ENCODE measurements around the gene MTARC2.

DNA sequence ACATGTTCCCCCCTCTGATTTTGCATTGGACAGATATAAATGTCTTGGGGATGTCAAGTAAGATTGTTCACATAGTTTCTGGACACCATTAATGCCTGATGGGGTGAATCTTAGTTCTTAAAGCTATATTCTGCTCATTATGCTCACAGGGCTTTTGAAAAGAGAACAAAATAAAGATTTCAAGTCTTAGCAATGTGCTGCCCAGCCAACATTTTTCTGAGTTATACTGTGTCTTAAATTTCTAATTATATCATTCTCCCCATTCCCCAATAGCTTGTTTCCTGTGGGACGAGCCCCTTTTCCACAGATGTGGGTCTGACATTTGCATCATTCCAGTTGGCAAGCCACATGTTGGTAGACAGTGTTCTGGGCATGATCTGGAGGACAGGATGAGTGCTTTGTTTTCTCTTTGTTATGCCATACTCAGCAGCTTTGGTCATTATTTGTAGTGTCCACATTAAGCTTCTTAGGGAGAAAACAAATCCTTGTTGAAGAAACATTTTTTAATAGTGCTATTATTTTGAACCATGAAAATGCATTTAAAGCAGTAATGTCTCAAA, 71.4 kb downstream of the MTARC2 start:
- TF ChIP-seq, protein P1, sequence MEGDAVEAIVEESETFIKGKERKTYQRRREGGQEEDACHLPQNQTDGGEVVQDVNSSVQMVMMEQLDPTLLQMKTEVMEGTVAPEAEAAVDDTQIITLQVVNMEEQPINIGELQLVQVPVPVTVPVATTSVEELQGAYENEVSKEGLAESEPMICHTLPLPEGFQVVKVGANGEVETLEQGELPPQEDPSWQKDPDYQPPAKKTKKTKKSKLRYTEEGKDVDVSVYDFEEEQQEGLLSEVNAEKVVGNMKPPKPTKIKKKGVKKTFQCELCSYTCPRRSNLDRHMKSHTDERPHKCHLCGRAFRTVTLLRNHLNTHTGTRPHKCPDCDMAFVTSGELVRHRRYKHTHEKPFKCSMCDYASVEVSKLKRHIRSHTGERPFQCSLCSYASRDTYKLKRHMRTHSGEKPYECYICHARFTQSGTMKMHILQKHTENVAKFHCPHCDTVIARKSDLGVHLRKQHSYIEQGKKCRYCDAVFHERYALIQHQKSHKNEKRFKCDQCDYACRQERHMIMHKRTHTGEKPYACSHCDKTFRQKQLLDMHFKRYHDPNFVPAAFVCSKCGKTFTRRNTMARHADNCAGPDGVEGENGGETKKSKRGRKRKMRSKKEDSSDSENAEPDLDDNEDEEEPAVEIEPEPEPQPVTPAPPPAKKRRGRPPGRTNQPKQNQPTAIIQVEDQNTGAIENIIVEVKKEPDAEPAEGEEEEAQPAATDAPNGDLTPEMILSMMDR (IDR thresholded peaks at IDR 0.05; ENCODE audit: poor library complexity, severe bottlenecking), result no peak
- TF ChIP-seq POLR2AphosphoS5 (IDR thresholded peaks at IDR 0.05) (no peak), EP300 (conservative IDR thresholded peaks at IDR 0.05; ENCODE audit: poor library complexity, severe bottlenecking) (no peak), EZH2 (IDR thresholded peaks at IDR 0.05; ENCODE audit: borderline replicate concordance, insufficient read depth, low read length, poor library complexity, severe bottlenecking) (no peak), RAD21 (conservative IDR thresholded peaks at IDR 0.05) (no peak), SMC3 (conservative IDR thresholded peaks at IDR 0.05; ENCODE audit: poor library complexity) (no peak), MXI1 (conservative IDR thresholded peaks at IDR 0.05; ENCODE audit: poor library complexity, severe bottlenecking) (no peak), TAF1 (IDR thresholded peaks at IDR 0.05; ENCODE audit: low read depth) (no peak)
- TF ChIP-seq, protein P2, sequence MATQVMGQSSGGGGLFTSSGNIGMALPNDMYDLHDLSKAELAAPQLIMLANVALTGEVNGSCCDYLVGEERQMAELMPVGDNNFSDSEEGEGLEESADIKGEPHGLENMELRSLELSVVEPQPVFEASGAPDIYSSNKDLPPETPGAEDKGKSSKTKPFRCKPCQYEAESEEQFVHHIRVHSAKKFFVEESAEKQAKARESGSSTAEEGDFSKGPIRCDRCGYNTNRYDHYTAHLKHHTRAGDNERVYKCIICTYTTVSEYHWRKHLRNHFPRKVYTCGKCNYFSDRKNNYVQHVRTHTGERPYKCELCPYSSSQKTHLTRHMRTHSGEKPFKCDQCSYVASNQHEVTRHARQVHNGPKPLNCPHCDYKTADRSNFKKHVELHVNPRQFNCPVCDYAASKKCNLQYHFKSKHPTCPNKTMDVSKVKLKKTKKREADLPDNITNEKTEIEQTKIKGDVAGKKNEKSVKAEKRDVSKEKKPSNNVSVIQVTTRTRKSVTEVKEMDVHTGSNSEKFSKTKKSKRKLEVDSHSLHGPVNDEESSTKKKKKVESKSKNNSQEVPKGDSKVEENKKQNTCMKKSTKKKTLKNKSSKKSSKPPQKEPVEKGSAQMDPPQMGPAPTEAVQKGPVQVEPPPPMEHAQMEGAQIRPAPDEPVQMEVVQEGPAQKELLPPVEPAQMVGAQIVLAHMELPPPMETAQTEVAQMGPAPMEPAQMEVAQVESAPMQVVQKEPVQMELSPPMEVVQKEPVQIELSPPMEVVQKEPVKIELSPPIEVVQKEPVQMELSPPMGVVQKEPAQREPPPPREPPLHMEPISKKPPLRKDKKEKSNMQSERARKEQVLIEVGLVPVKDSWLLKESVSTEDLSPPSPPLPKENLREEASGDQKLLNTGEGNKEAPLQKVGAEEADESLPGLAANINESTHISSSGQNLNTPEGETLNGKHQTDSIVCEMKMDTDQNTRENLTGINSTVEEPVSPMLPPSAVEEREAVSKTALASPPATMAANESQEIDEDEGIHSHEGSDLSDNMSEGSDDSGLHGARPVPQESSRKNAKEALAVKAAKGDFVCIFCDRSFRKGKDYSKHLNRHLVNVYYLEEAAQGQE (IDR thresholded peaks at IDR 0.05; ENCODE audit: borderline replicate concordance), result no peak
